SJSA1 (cell line): ENCODE results near the gene TRMT1. TPM values are rescaled to one million over a fixed set of nuclear protein-coding genes. Genes with fewer than 3 reads are reported as not detected.

Experiments
- DNase-seq, 2 experiments: peaks; one replicate each; pipeline ENCODE4 v3.0.0-alpha.2; 2015 to 2020; ENCODE audit warnings: low spot score in 2 of 2, low read depth in 1 of 2
- H3K27ac ChIP-seq: fragments of 250-450 bp; sonication (Bioruptor Pico); 2 replicates; pipeline ENCODE4 v1.5.1; 2020; ENCODE audit warnings: mild to moderate bottlenecking, moderate library complexity
- H3K27me3 ChIP-seq: fragments of 250-450 bp; sonication (Bioruptor Pico); replicated peaks from 2 replicates; pipeline ENCODE4 v1.5.1; 2020; ENCODE audit warnings: mild to moderate bottlenecking, moderate library complexity
- H3K36me3 ChIP-seq: fragments of 250-450 bp; sonication (Bioruptor Pico); 2 replicates; pipeline ENCODE4 v1.5.1; 2020; ENCODE audit warnings: mild to moderate bottlenecking
- H3K4me1 ChIP-seq: fragments of 250-450 bp; sonication (Bioruptor Pico); replicated peaks from 2 replicates; pipeline ENCODE4 v1.6.1; 2021; ENCODE audit warnings: mild to moderate bottlenecking
- H3K4me3 ChIP-seq: fragments of 250-450 bp; sonication (Bioruptor Pico); 2 replicates; pipeline ENCODE4 v1.5.1; 2020; ENCODE audit warnings: mild to moderate bottlenecking
- H3K9me3 ChIP-seq: fragments of 250-450 bp; sonication (Bioruptor Pico); replicated peaks from 2 replicates; pipeline ENCODE4 v1.5.1; 2020; ENCODE audit warnings: mild to moderate bottlenecking
- total RNA-seq: library from RNA; depleted of rRNA; stranded (reverse); fragments of >200 nt; shearing (Covaris generic); gene quantifications from 2 replicates; pipeline ENCODE4 v1.2.3, GENCODE V29; 2014

The TRMT1 gene
- total RNA-seq, 1 experiment from 2014 or later = 29.6 TPM

DNA sequence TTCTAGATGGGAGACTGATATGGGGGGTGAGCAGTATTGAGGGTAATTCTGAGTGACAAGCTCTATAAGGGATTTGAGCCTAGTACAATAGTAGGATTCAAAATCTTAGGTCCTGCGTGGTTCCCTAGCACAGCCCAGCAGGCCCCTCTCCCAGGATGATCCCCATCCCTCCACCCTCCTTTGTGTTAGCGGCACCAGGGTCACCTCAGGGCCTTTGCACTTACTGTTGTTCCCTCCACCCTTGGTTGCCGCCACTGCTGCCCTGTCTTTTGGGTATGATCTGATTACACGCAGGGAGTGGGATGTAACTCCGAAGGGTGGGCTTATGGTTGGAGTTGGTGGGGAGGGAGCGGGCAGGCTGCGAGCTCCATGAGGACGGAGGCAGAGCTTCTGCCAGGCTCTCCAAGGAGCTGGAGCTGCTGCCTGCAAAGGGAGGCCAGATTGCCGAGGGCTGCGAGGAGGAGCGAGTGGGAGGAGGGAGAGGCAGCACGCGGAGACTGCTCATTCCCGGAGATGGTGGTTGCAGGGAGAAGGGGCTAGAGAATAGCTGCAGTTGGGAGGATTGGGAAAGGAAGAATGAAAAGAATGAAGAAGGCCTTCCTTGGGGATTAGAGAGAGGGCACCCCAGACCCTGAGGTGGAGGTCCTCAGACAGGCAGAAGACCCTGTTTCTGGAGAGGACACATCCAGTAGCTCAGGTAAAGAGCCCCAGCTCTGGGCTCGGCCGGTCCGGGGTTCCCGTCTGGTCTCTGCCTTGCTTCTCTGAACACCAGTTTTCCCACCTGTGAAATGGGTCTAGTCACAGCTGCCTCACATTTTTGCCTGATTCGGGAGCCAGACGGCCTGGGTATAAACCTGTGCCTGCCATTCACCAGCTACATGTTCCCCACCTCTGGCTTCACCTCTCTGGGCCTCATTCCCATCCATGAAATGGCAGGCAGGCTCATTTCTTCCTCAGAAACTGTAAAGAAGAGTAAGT is 6.7 kb upstream of the TRMT1 start:
- Histone ChIP-seq H3K36me3 (peaks cover 57% of the 10 kb centered on the region), H3K9me3 (no peaks in the 10 kb centered on the region), H3K4me1 (peaks cover 28% of the 10 kb centered on the region), H3K27ac (no peak overlapping the region), H3K4me3 (no peak overlapping the region), H3K27me3 (no peaks in the 10 kb centered on the region)
- DNase-seq = no peak

DNA sequence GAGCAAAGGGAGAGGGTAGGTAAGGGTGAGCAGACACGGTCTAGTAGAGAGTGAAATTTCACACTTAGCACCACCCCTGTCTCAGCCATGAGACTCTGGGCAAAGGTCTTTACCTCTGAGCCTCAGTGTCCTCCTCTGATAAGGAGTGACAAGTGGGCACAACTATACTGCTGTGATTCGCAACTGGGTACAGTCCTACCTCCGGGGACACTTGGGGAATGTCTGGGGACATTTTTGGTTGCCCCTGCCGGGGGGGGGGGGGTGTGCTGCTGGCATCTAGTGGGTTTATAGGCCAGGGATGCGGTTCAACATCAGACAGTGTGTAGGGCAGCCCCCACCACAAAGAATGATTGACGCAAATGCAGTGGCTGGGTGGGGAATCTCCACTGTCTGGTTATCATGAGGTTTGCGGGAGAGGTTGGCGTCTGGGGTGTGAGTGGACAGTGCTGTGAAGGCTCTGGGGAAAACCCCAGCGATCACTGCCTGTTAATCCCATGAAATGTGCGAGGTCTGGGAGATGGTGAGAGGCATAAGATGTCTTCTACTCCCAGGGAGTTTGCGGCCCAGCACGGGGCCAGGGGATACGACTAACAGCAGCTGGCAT is 5.8 kb upstream of the TRMT1 start:
- H3K36me3 ChIP-seq = peaks cover 53% of the 10 kb centered on the region
- H3K27me3 ChIP-seq = no peaks in the 10 kb centered on the region
- no peaks in the 10 kb centered on the region for H3K9me3 ChIP-seq
- H3K4me1 ChIP-seq = peaks cover 32% of the 10 kb centered on the region
- no peak for DNase-seq
- no peak overlapping the region for H3K4me3 ChIP-seq
- H3K27ac ChIP-seq = no peak overlapping the region

DNA sequence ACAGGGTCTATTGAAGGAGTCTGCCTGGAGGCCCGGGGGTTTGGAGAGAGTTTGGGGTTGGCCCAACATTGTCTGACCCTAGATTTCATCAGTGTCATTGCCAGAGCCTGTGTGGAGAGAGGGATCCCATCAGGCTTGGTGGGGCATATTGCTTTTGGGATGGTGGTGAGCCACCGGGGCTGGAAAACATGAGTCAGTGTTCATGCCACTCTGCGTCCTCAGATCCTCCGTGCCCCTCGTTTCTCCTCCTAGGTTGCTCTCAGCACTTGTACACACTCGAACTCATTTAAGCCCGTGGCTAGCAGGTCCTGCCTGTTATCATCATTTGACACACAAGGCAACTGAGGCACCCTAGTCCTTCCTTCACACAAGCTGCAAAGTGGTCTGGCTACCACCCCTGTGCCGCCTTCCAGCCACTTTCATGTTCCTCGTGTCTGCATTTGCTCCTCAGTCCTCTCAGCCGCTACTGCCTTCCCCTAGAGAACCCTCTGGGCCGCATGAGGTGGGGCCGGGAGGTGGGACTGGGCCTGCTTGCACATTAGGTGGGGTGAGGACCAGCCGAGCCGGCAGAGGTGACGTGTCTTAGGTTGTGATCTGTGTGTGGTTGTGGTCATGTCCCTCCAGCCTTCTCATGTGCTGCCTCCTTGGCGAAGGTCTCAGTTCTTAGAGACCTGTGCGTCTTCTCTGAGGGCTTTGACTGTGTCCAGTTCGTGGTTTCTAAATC is 5.2 kb upstream of the TRMT1 start:
- no peak overlapping the region for H3K27ac ChIP-seq
- H3K4me3 ChIP-seq = no peak overlapping the region
- H3K27me3 ChIP-seq = no peaks in the 10 kb centered on the region
- H3K9me3 ChIP-seq = no peaks in the 10 kb centered on the region
- no peak for DNase-seq
- peaks cover 32% of the 10 kb centered on the region for H3K4me1 ChIP-seq
- peaks cover 50% of the 10 kb centered on the region for H3K36me3 ChIP-seq

GRCh38 chr19:13120817-13121216 is 4.3 kb upstream of the TRMT1 start:
- DNase-seq = no peak
- Histone ChIP-seq H3K27me3 (no peaks in the 10 kb centered on the region), H3K27ac (no peak overlapping the region), H3K4me3 (no peak overlapping the region), H3K36me3 (peaks cover 49% of the 10 kb centered on the region), H3K9me3 (no peaks in the 10 kb centered on the region), H3K4me1 (peaks cover 37% of the 10 kb centered on the region)

GRCh38 chr19:13120031-13120430 is 3.5 kb upstream of the TRMT1 start:
- Histone ChIP-seq H3K4me1 (peaks cover 45% of the 10 kb centered on the region), H3K36me3 (peaks cover 55% of the 10 kb centered on the region), H3K4me3 (no peak overlapping the region), H3K9me3 (no peaks in the 10 kb centered on the region), H3K27ac (no peak overlapping the region), H3K27me3 (no peaks in the 10 kb centered on the region)
- no peak for DNase-seq

GRCh38 chr19:13119627-13120026 is 3.1 kb upstream of the TRMT1 start:
- H3K4me1 ChIP-seq = peaks cover 47% of the 10 kb centered on the region
- H3K9me3 ChIP-seq = no peaks in the 10 kb centered on the region
- H3K4me3 ChIP-seq = peak overlapping the region; percentile 87
- H3K27me3 ChIP-seq = no peaks in the 10 kb centered on the region
- peaks cover 55% of the 10 kb centered on the region for H3K36me3 ChIP-seq
- H3K27ac ChIP-seq = no peak overlapping the region
- DNase-seq = no peak

GRCh38 chr19:13118424-13119193 is 2.1 kb upstream of the TRMT1 start:
- Histone ChIP-seq H3K27me3 (no peaks in the 10 kb centered on the region), H3K27ac (peak overlapping the region; percentile 70), H3K36me3 (peaks cover 55% of the 10 kb centered on the region), H3K4me3 (peak overlapping the region; percentile 87), H3K9me3 (no peaks in the 10 kb centered on the region), H3K4me1 (peaks cover 47% of the 10 kb centered on the region)
- peak in 1 of 2 experiments; percentile 69 for DNase-seq

DNA sequence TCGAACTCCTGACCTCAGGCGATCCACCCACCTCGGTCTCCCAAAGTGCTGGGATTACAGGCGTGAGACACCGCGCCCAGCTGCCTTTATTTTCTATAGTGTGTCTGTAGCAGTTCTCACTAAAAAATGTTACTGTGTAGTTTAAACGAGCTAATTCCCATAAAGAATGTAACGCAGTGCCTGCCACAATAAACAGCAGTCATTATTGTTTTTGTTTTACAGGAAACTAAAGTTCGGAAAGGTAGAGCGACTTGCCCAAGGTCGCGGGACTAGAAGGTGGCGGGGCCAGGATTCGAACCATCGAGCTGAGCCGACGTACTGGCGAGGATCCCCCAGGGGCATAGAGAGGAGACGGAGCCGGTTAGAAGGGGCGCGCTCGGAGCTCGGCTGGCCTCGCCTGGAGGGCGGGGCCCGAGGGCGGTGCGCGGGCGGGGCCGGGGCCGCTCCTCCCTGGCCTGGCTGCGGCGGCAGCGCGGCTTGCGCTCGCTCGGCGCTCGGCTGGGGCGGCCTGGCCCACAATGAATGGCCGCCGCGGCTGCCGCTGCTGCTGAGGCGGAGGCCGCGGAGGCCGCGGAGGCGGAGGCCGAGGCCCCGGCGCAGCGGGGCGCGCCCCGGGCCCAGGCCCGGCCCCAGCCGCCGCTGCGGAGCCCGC is 1.4 kb upstream of the TRMT1 start, which contains the start of gene NACC1:
TSS of gene NACC1 (plus strand) at position 493 of the 652 bp plus-strand sequence. CDS start 16,944 bp downstream, outside the sequence.
- Histone ChIP-seq H3K9me3 (no peaks in the 10 kb centered on the region), H3K36me3 (peaks cover 58% of the 10 kb centered on the region), H3K27ac (peak within 1 kb of the TSS; percentile 77), H3K4me1 (peaks cover 47% of the 10 kb centered on the region), H3K27me3 (no peaks in the 10 kb centered on the region), H3K4me3 (peak within 1 kb of the TSS; percentile 87)
- peak; percentile 82 to 93 for DNase-seq

GRCh38 chr19:13117176-13117771 is 734 bp upstream of the TRMT1 start:
- peak overlapping the region; percentile 77; the same call in 1 of the 2 replicates for H3K27ac ChIP-seq
- peaks cover 65% of the 10 kb centered on the region for H3K36me3 ChIP-seq
- H3K4me3 ChIP-seq = peak overlapping the region; percentile 87
- H3K4me1 ChIP-seq = peaks cover 47% of the 10 kb centered on the region
- no peaks in the 10 kb centered on the region for H3K9me3 ChIP-seq
- no peaks in the 10 kb centered on the region for H3K27me3 ChIP-seq
- no peak for DNase-seq

DNA sequence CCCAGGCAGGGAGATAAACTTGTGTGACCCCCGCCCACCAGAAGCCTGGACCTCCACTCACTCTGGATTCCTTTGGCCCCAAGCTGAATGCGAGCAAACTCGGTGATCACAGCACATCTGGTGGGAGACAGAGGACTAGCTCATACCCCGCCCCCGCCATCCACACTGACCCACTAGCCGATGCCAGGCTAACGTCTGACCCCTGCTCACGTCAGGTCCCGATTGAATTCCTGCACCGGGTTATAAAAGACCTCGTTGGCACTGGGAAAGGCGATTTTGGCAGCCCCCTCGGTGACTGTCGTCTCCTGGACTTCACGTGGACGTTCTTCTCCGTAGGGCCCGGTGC is 631 bp downstream of the TRMT1 start:
- Histone ChIP-seq H3K36me3 (peaks cover 62% of the 10 kb centered on the region), H3K9me3 (no peaks in the 10 kb centered on the region), H3K4me3 (peak overlapping the region; percentile 87)

GRCh38 chr19:13112555-13112954 is 4.0 kb downstream of the TRMT1 start:
- H3K27ac ChIP-seq = no peak overlapping the region
- H3K9me3 ChIP-seq = no peaks in the 10 kb centered on the region
- H3K36me3 ChIP-seq = peaks cover 60% of the 10 kb centered on the region
- no peaks in the 10 kb centered on the region for H3K27me3 ChIP-seq
- no peak for DNase-seq
- peaks cover 16% of the 10 kb centered on the region for H3K4me1 ChIP-seq
- no peak overlapping the region for H3K4me3 ChIP-seq

More for the DNA sequence above, 631 bp downstream of the TRMT1 start:
- Histone ChIP-seq H3K4me1 (peaks cover 40% of the 10 kb centered on the region), H3K27ac (peak overlapping the region; percentile 77), H3K27me3 (no peaks in the 10 kb centered on the region)
- DNase-seq = no peak

GRCh38 chr19:13110099-13110610 is 6.4 kb downstream of the TRMT1 start:
- peaks cover 3% of the 10 kb centered on the region for H3K4me1 ChIP-seq
- H3K9me3 ChIP-seq = no peaks in the 10 kb centered on the region
- no peak overlapping the region for H3K27ac ChIP-seq
- H3K36me3 ChIP-seq = peaks cover 52% of the 10 kb centered on the region
- H3K4me3 ChIP-seq = no peak overlapping the region
- no peaks in the 10 kb centered on the region for H3K27me3 ChIP-seq
- DNase-seq = no peak
